NCI-H187 treated with DMSO at 0.1 percent for 48 hours (cell line): ENCODE measurements around the gene PNPLA5.
"Not testable (repeated sequence)": the region's sequence is repeated elsewhere in the genome, so short reads cannot be mapped to it uniquely, and the experiment has no call there.

Source experiments
- DNase-seq: peaks from one replicate; lab custom pipeline; 2025; lab: John Stamatoyannopoulos, UW

PNPLA5 gene

GRCh38 chr22:43881091-43882061, 10.4 kb downstream of the PNPLA5 start:
- no peak for DNase-seq

- DNase-seq: no peak
Observed at GRCh38 chr22:43880541-43880991, 11.2 kb downstream of the PNPLA5 start.

GRCh38 chr22:43879901-43880540, 11.8 kb downstream of the PNPLA5 start:
- DNase-seq: no peak

GRCh38 chr22:43878831-43879550, 12.8 kb downstream of the PNPLA5 start:
- no peak for DNase-seq

GRCh38 chr22:43878079-43878795, 13.6 kb downstream of the PNPLA5 start:
- no peak for DNase-seq

GRCh38 chr22:43876866-43877509, 14.8 kb downstream of the PNPLA5 start:
- no peak for DNase-seq

- DNase-seq: no peak
Observed at GRCh38 chr22:43869799-43870198, 22.0 kb downstream of the PNPLA5 start.

GRCh38 chr22:43869001-43869400, 22.8 kb downstream of the PNPLA5 start:
- not testable (repeated sequence) for DNase-seq

- DNase-seq: no peak
Observed at GRCh38 chr22:43867839-43868635, 23.8 kb downstream of the PNPLA5 start.

- DNase-seq: no peak
Observed at GRCh38 chr22:43862882-43863202, 29.0 kb downstream of the PNPLA5 start.

- DNase-seq: no peak
Observed at GRCh38 chr22:43862074-43862881, 29.5 kb downstream of the PNPLA5 start, which contains the start of gene SULT4A1. TSS of gene SULT4A1 (minus strand) at chr22:43862513. CDS start at chr22:43862382, 131 bp downstream.

GRCh38 chr22:43861529-43861928, 30.3 kb downstream of the PNPLA5 start:
- no peak for DNase-seq

- no peak for DNase-seq
Observed at GRCh38 chr22:43860831-43861230, 31.0 kb downstream of the PNPLA5 start.

- DNase-seq: no peak
Observed at GRCh38 chr22:43860126-43860525, 31.7 kb downstream of the PNPLA5 start.

GRCh38 chr22:43859621-43860020, 32.2 kb downstream of the PNPLA5 start:
- no peak for DNase-seq

- no peak for DNase-seq
Observed at GRCh38 chr22:43859176-43859575, 32.6 kb downstream of the PNPLA5 start.

- no peak for DNase-seq
Observed at GRCh38 chr22:43858156-43858895, 33.5 kb downstream of the PNPLA5 start.

GRCh38 chr22:43857367-43857766, 34.4 kb downstream of the PNPLA5 start:
- no peak for DNase-seq

- DNase-seq: no peak
Observed at GRCh38 chr22:43855431-43855830, 36.4 kb downstream of the PNPLA5 start.
